ACC112 (cell line): ENCODE data around the gene DPH2.

ENCODE experiments used
- H2AFZ ChIP-seq: fragments of 200-600 bp; sonication (generic); one replicate; pipeline ENCODE4 v1.6.0; 2017; ENCODE audit warnings: antibody characterized with exemption, low read length; ENCODE audit not compliant: unreplicated experiment
- H3K27ac ChIP-seq: fragments of 200-600 bp; sonication (generic); 2 replicates; pipeline ENCODE4 v1.5.1; 2014; ENCODE audit warnings: low read depth, mild to moderate bottlenecking, antibody characterized with exemption, low read length, moderate library complexity
- H3K27me3 ChIP-seq: fragments of 200-600 bp; sonication (generic); 2 replicates; pipeline ENCODE4 v1.6.1; 2014; ENCODE audit warnings: mild to moderate bottlenecking, antibody characterized with exemption, low read length, moderate library complexity, mixed read lengths; ENCODE audit not compliant: insufficient read depth
- H3K36me3 ChIP-seq: fragments of 200-600 bp; sonication (generic); 2 replicates; pipeline ENCODE4 v1.6.1; 2016; ENCODE audit warnings: mild to moderate bottlenecking, antibody characterized with exemption, low read length, moderate library complexity, mixed read lengths; ENCODE audit not compliant: insufficient read depth
- H3K4me1 ChIP-seq: fragments of 200-600 bp; sonication (generic); one replicate; pipeline ENCODE4 v1.6.1; 2016; ENCODE audit warnings: low read length, mixed read lengths; ENCODE audit not compliant: insufficient read depth, unreplicated experiment, control insufficient read depth
- H3K4me3 ChIP-seq: fragments of 200-600 bp; sonication (generic); 2 replicates; pipeline ENCODE4 v1.5.1; 2014; ENCODE audit warnings: mild to moderate bottlenecking, low read depth, low read length
- H3K79me2 ChIP-seq: fragments of 200-600 bp; sonication (generic); one replicate; pipeline ENCODE4 v1.6.0; 2016; ENCODE audit warnings: low read length; ENCODE audit not compliant: control insufficient read depth, unreplicated experiment, insufficient read depth

DPH2 gene

GRCh38 chr1:43934101-43934985, 35.5 kb upstream of the DPH2 start:
- Histone ChIP-seq H3K27me3 (peaks cover 9% of the 10 kb centered on the region; the same call in 1 of the 2 replicates), H3K4me1 (peaks cover 13% of the 10 kb centered on the region), H3K27ac (no peak overlapping the region), H2AFZ (no peak overlapping the region), H3K4me3 (peak overlapping the region; percentile 68), H3K79me2 (no peaks in the 10 kb centered on the region), H3K36me3 (peaks cover 8% of the 10 kb centered on the region; the same call in 1 of the 2 replicates)

- H3K4me1 ChIP-seq = peaks cover 13% of the 10 kb centered on the region
- no peaks in the 10 kb centered on the region for H3K79me2 ChIP-seq
- H3K27me3 ChIP-seq = peaks cover 9% of the 10 kb centered on the region; the same call in 1 of the 2 replicates
- no peak overlapping the region for H3K4me3 ChIP-seq
- H3K36me3 ChIP-seq = peaks cover 4% of the 10 kb centered on the region; the same call in 1 of the 2 replicates
- no peak overlapping the region for H3K27ac ChIP-seq
- no peak overlapping the region for H2AFZ ChIP-seq
Measured at GRCh38 chr1:43934986-43935324, 34.9 kb upstream of the DPH2 start.

GRCh38 chr1:43935711-43936427, 33.9 kb upstream of the DPH2 start:
- Histone ChIP-seq H2AFZ (no peak overlapping the region), H3K4me3 (peak overlapping the region; percentile 58), H3K4me1 (peaks cover 13% of the 10 kb centered on the region), H3K27ac (no peak overlapping the region), H3K79me2 (no peaks in the 10 kb centered on the region), H3K36me3 (no peaks in the 10 kb centered on the region), H3K27me3 (peaks cover 9% of the 10 kb centered on the region; the same call in 1 of the 2 replicates)

- Histone ChIP-seq H3K36me3 (no peaks in the 10 kb centered on the region), H3K27me3 (peaks cover 9% of the 10 kb centered on the region; the same call in 1 of the 2 replicates), H3K4me1 (peaks cover 13% of the 10 kb centered on the region), H3K4me3 (peak overlapping the region; percentile 39; the same call in 1 of the 2 replicates), H2AFZ (no peak overlapping the region), H3K27ac (no peak overlapping the region), H3K79me2 (no peaks in the 10 kb centered on the region)
Measured at GRCh38 chr1:43936431-43937151, 33.2 kb upstream of the DPH2 start.

- no peaks in the 10 kb centered on the region for H3K79me2 ChIP-seq
- peaks cover 9% of the 10 kb centered on the region; the same call in 1 of the 2 replicates for H3K27me3 ChIP-seq
- no peaks in the 10 kb centered on the region for H3K36me3 ChIP-seq
- no peak overlapping the region for H3K27ac ChIP-seq
- H3K4me3 ChIP-seq = no peak overlapping the region
- peaks cover 13% of the 10 kb centered on the region for H3K4me1 ChIP-seq
- no peak overlapping the region for H2AFZ ChIP-seq
Measured at GRCh38 chr1:43937179-43937865, 32.5 kb upstream of the DPH2 start.

GRCh38 chr1:43938383-43938782, 31.4 kb upstream of the DPH2 start:
- H2AFZ ChIP-seq = no peak overlapping the region

GRCh38 chr1:43938892-43939587, 30.8 kb upstream of the DPH2 start:
- H3K79me2 ChIP-seq = no peaks in the 10 kb centered on the region
- H3K36me3 ChIP-seq = no peaks in the 10 kb centered on the region
- peaks cover 9% of the 10 kb centered on the region; the same call in 1 of the 2 replicates for H3K27me3 ChIP-seq
- no peak overlapping the region for H3K4me3 ChIP-seq
- H3K27ac ChIP-seq = no peak overlapping the region
- no peaks in the 10 kb centered on the region for H3K4me1 ChIP-seq
- no peak overlapping the region for H2AFZ ChIP-seq

More at GRCh38 chr1:43938383-43938782, 31.4 kb upstream of the DPH2 start:
- Histone ChIP-seq H3K4me1 (peaks cover 4% of the 10 kb centered on the region), H3K4me3 (no peak overlapping the region), H3K79me2 (no peaks in the 10 kb centered on the region), H3K36me3 (no peaks in the 10 kb centered on the region), H3K27ac (no peak overlapping the region), H3K27me3 (peaks cover 9% of the 10 kb centered on the region; the same call in 1 of the 2 replicates)

- H3K27me3 ChIP-seq = no peaks in the 10 kb centered on the region
- no peak overlapping the region for H3K27ac ChIP-seq
- H3K4me1 ChIP-seq = peaks cover 5% of the 10 kb centered on the region
- H3K4me3 ChIP-seq = no peak overlapping the region
- peaks cover 6% of the 10 kb centered on the region for H3K79me2 ChIP-seq
- no peak overlapping the region for H2AFZ ChIP-seq
- H3K36me3 ChIP-seq = no peaks in the 10 kb centered on the region
Measured at GRCh38 chr1:43942411-43942810, 27.4 kb upstream of the DPH2 start.

GRCh38 chr1:43944860-43945259, 24.9 kb upstream of the DPH2 start:
- Histone ChIP-seq H3K79me2 (peaks cover 20% of the 10 kb centered on the region), H3K27me3 (no peaks in the 10 kb centered on the region), H3K4me1 (peaks cover 15% of the 10 kb centered on the region), H3K27ac (no peak overlapping the region), H2AFZ (no peak overlapping the region), H3K4me3 (no peak overlapping the region), H3K36me3 (no peaks in the 10 kb centered on the region; the same call in 1 of the 2 replicates)
